ENCODE data around the gene ITPR3.

ITPR3 gene

DNA sequence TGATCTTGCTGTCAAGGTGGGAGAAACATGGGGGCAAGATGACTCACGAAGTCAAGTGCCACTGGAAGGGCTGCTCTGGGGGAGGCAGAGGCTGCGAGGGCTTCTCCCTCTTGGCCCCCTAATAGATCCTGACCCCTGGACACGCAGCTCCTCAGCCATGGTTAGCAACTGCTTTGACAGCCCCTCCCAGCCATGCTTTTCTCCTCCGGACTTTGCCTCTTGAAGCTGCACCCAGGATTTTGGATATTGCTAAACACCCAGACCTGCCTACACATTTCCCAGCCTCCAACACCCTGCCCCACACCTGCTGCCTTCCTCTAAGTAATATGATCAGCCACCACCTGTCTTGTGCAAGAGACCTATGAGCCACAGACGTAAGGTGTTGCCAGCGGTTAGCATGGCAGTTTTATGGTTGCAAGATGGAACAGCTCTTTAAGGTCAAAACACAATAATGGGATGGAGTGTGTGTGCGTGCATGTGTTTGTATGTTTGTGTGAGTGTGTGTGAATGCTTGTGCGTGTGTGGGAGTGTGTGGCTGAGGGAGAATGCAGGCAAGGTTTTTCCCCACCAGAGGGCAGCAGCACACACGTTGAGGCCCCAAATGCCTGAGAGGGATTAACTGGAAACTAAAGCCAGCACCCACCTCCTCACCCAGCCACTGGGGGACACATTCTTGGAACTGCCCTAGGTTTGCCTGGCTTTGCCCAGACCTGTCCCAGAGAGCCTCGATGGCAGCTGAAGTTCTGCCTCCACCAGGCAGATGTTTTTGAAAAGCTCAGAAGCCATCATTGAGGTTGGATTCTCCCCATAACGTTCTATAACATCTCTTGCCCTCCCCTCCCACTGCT, 123.1 kb downstream of the ITPR3 start:
- DNase-seq, result peak; percentile 74

- no peak for DNase-seq
Observed at GRCh38 chr6:33744895-33745546, 123.9 kb downstream of the ITPR3 start.

- DNase-seq, result no peak
Observed at GRCh38 chr6:33745548-33745947, 124.4 kb downstream of the ITPR3 start.
